Epithelial cell of prostate (primary cell): ENCODE measurements around the gene CHSY1.
"Not testable (repeated sequence)": the region's sequence is repeated elsewhere in the genome, so short reads cannot be mapped to it uniquely, and the experiment has no call there.

Experiments
- DNase-seq: peaks from one replicate; pipeline ENCODE4 v3.0.0-alpha.2; 2011; ENCODE audit warnings: low read depth, low spot score
- H3K27ac ChIP-seq: fragments of 450-650 bp; 2 replicates; pipeline ENCODE4 v1.5.1; 2017; ENCODE audit warnings: mild to moderate bottlenecking

The CHSY1 gene, protein sequence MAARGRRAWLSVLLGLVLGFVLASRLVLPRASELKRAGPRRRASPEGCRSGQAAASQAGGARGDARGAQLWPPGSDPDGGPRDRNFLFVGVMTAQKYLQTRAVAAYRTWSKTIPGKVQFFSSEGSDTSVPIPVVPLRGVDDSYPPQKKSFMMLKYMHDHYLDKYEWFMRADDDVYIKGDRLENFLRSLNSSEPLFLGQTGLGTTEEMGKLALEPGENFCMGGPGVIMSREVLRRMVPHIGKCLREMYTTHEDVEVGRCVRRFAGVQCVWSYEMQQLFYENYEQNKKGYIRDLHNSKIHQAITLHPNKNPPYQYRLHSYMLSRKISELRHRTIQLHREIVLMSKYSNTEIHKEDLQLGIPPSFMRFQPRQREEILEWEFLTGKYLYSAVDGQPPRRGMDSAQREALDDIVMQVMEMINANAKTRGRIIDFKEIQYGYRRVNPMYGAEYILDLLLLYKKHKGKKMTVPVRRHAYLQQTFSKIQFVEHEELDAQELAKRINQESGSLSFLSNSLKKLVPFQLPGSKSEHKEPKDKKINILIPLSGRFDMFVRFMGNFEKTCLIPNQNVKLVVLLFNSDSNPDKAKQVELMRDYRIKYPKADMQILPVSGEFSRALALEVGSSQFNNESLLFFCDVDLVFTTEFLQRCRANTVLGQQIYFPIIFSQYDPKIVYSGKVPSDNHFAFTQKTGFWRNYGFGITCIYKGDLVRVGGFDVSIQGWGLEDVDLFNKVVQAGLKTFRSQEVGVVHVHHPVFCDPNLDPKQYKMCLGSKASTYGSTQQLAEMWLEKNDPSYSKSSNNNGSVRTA

DNA sequence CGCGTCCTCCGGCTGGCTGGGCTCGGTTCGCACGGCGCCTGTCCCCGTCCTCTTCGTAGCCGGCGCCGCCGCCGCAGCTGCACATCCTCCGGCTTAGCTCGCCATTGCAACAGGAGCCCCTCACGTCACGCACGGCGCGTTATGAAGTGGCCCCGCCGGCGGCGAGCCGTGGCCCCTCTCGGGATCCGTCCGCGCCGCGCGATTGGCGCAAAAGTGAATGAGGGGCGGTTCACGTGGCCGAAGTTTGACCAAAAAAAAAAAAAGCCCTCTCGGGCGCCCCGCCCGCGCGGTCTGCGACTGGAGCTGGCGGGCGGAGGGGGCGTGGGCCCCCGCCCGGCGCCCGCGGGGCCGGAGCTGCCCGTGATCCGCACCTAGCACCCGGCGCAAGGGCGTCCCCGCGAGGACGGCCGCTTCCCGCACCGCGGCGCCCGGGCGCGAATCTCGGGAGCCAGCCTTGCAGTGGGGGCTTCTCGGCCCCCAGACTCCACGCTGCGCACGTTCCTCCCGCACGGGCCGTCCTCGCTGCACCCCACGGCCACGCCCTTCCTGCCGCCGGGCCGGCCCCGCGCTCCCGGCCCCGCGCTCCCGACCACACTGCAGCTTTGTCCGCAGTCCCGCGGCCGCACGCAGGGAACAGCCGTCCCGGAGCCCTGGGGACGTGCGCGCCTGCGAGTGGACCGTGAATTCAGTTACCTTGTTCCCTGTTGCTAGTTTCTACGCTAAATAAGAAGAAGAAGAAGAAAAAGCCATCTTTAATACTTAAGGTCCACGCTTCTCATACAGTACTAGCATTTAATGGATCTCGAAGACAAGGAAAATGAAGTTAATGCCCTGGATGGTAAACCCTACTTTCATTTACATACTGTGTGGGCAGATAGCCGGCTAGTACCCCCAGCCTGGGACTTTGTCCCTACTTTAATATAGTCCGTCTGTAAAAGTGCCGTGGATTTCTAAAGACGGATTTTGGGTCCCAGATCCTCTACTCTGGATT lies at the start of gene CHSY1:
Gene CHSY1 (minus strand): TSS at position 219 of the 991 bp plus-strand sequence. CDS start 592 bp downstream, outside the sequence.
- peak; percentile 39 for DNase-seq
- peak within 1 kb of the TSS; percentile 69 for H3K27ac ChIP-seq

DNA sequence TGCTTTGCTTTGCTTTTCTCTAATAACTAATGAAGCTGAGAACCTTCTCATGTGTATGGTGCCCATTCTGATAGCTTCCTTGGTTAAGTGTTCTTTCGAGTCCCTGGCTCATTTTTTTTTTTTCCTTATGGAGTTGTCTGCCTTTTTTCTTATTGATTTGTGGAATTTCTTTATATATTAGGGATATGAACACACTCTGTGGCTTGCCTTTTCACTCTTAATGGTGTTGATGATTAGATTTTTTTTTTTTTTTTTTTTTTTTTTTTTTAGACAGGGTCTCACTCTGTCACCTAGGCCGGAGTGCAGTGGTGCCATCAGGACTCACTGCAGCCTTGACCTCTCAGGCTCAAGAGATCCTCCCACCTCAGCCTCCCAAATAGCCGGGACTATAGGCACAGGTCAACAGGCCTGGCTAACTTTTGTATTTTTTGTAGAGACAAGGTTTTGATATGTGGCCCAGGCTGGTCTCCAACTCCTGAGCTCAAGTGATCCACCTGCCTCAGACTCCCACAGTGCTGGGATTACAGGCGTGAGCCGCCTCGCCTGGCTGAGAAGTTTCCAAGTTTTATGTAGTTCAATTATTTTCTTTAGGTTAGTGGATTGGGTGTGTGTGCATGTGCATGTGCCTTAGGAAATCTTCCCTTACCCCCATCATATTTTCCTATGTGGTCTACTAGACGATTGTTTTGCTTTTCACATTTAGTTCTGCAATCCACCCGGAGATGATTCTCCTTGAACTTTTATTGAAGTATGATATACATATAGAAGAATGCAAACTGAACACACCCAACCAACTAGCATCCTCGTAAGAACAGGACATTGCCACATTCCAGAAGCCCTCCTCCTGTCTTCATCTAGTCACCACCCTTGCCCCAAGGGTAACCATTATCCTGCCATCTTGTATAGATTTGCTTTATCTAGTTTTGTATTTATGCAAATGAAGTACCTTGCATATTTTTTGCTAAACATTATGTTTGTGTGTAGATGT lies 44.9 kb upstream of the CHSY1 start:
- peak overlapping the region; percentile 92 for H3K27ac ChIP-seq

GRCh38 chr15:101295607-101296161 lies 43.8 kb upstream of the CHSY1 start:
- DNase-seq = no peak
- peak overlapping the region; percentile 92 for H3K27ac ChIP-seq

More for the DNA sequence above, 44.9 kb upstream of the CHSY1 start:
- DNase-seq = peak; percentile 34

GRCh38 chr15:101294731-101295606 lies 43.1 kb upstream of the CHSY1 start, which contains the start of gene SNRPA1:
Gene SNRPA1 (minus strand): TSS chr15:101295248. CDS start chr15:101295178, 70 bp downstream.
- peak; percentile 72 for DNase-seq
- H3K27ac ChIP-seq = peak within 1 kb of the TSS; percentile 92

DNA sequence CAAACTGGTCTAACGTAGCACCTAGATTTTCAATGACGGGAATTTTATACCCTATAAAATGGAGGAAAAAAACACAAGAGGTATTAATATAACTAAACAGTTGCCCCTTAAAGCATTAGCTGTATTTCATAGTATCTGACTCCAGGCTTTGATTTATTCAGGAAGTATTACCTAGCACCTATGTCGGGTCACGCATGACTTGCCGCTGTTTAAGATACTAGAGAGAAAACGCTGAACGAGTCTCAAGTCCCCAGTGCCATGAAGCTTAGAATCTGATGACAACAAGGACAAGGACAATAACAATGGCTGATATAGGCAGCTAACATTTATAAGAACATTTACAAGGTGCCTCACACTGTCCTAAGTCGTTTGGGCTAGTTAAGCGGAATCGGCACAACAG lies 41.3 kb upstream of the CHSY1 start:
- DNase-seq = no peak
- peak overlapping the region; percentile 92 for H3K27ac ChIP-seq

DNA sequence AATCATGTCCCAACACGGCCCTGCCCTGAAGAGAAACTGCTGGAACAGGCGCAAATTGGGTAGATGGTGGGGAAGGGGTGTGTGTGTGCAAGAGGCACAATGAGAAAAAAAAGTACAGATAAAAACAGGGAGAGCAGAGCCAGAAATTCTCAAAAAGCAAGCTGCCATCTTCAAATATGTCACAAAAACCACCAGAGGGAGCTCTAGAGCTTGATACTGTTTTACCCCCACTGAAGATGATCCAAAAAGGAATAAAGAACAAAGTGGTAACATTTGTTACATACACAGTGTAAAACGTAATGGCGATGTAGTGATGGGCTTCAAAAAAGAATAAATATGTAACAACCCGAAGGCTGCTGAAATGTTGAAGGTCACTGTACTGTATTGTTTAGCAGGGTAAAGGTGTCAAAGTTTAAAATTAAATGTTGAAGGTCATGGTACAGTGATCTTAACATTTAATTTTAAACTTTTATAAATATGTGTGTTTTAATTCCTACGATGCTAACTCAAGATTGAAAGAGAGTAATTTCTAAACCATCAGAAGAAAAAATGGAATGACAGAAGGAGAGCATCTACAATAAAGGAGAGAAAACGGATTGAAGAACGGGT lies 37.2 kb upstream of the CHSY1 start:
- H3K27ac ChIP-seq = no peak overlapping the region
- no peak for DNase-seq

DNA sequence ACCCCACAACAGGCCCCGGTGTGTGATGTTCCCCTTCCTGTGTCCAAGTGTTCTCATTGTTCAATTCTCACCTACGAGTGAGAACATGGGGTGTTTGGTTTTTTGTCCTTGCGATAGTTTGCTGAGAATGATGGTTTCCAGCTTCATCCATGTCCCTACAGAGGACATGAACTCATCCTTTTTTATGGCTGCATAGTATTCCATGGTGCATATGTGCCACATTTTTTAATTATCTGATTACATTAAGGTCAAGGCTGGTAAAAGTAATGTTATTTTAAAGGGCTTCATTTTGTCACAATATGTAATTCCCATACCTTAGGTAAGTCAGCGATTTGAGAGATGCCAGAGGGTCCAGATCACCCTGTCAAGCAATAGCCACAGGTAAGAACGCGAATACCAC lies 35.5 kb upstream of the CHSY1 start:
- not testable (repeated sequence) for H3K27ac ChIP-seq, DNase-seq

GRCh38 chr15:101286471-101287114 lies 34.7 kb upstream of the CHSY1 start:
- H3K27ac ChIP-seq = no peak overlapping the region
- no peak for DNase-seq

- no peak for DNase-seq
Measured at GRCh38 chr15:101283931-101284330, 32.1 kb upstream of the CHSY1 start.

GRCh38 chr15:101280007-101280406 lies 28.2 kb upstream of the CHSY1 start:
- no peak for DNase-seq
- no peak overlapping the region for H3K27ac ChIP-seq

More at GRCh38 chr15:101283931-101284330, 32.1 kb upstream of the CHSY1 start:
- H3K27ac ChIP-seq = no peak overlapping the region

GRCh38 chr15:101277943-101278564 lies 26.2 kb upstream of the CHSY1 start:
- H3K27ac ChIP-seq = peak overlapping the region; percentile 73
- no peak for DNase-seq

DNA sequence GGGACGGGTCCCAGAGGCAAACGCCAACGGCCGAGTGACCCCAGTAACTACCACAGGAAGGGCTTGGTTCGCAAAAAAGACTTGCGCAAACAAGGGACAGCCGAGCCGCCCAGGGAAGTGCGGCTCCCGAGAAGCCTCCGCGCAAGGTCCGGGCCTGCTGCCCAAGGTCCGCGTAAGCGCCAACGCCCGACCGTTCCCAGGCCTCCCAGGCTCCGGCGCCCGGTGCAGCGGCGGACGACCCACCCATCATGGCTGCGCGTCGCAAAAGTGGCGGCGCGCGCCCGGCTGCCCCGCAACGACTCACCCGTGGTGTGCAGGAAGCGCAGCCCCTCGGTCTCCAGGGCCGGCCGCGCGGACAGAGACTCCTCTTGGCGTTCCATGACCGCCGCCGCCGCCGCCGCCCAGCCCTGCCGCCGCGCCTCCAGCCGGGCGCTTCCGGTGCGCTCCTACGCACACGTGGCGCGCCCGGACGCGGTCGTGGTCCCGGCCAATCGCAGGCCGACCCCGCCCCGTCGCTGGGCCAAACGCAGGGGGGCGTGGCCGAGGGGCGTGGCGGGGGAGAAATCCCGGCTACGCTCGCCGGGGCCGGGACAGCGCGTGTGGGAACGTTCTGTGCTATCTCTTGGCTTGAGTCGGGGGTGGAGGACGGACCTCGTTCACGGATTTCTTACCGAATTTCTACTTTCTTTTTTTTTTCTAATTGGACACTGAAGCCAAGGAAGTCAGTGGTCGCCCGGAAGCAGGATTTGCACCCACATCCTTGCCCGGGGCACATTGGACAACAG lies 25.4 kb upstream of the CHSY1 start, which contains the start of gene SELENOS:
Gene SELENOS (minus strand): TSS at position 448 of the 785 bp plus-strand sequence. CDS start 68 bp downstream, at position 380.
- peak; percentile 37 for DNase-seq
- peak within 1 kb of the TSS; percentile 73 for H3K27ac ChIP-seq

- peak overlapping the region; percentile 73 for H3K27ac ChIP-seq
- no peak for DNase-seq
Measured at GRCh38 chr15:101276501-101277037, 24.7 kb upstream of the CHSY1 start.

- no peak overlapping the region for H3K27ac ChIP-seq
- DNase-seq = no peak
Measured at GRCh38 chr15:101275018-101275417, 23.2 kb upstream of the CHSY1 start.

DNA sequence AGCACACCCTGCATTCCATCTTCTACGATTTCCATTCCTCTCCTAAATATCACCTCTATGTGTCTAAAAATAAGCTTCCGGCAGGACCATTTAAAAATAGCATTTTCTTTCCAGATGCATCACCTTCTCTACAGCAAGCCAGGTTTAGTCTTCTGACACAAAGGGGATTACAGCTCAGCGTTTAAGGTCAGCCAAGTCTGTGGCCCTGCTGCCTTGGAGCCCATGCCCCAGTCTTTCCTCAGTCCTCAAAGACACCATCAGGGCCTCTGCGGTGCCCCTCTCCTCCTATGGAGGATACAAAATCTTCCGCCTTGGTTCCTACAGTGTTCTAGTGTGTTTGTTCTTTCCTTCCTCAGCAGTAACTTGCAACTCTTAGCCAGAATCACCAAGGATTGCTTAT lies 21.7 kb upstream of the CHSY1 start:
- DNase-seq = no peak

More for the DNA sequence above, 21.7 kb upstream of the CHSY1 start:
- H3K27ac ChIP-seq = no peak overlapping the region
